Glutamatergic neuron (in vitro differentiated cells): ENCODE measurements around the gene OR2J2. TPM values are rescaled to one million over a fixed set of nuclear protein-coding genes. Genes with fewer than 3 reads are reported as not detected.
"Not testable (repeated sequence)": the region's sequence is repeated elsewhere in the genome, so short reads cannot be mapped to it uniquely, and the experiment has no call there.

ENCODE experiments used
- DNase-seq: peaks from one replicate; pipeline ENCODE4 v3.0.0; 2022
- H3K27ac Mint-ChIP-seq: one replicate; pipeline ENCODE4 v1.8.0; 2020; ENCODE audit warnings: mild to moderate bottlenecking, mixed read lengths, inconsistent platforms; ENCODE audit not compliant: unreplicated experiment
- H3K27me3 Mint-ChIP-seq: one replicate; pipeline ENCODE4 v1.8.0; 2020; ENCODE audit warnings: mild to moderate bottlenecking, moderate library complexity, mixed read lengths, inconsistent platforms; ENCODE audit not compliant: unreplicated experiment
- H3K36me3 Mint-ChIP-seq: one replicate; pipeline ENCODE4 v1.8.0; 2020; ENCODE audit warnings: mild to moderate bottlenecking, mixed read lengths, inconsistent platforms; ENCODE audit not compliant: unreplicated experiment
- H3K4me1 Mint-ChIP-seq: one replicate; pipeline ENCODE4 v1.8.0; 2020; ENCODE audit warnings: mild to moderate bottlenecking, low read depth, mixed read lengths, inconsistent platforms; ENCODE audit not compliant: unreplicated experiment
- H3K4me3 Mint-ChIP-seq: one replicate; pipeline ENCODE4 v1.8.0; 2020; ENCODE audit warnings: mild to moderate bottlenecking, mixed read lengths, inconsistent platforms; ENCODE audit not compliant: unreplicated experiment
- H3K9me3 Mint-ChIP-seq: one replicate; pipeline ENCODE4 v1.8.0; 2020; ENCODE audit warnings: mild to moderate bottlenecking, moderate library complexity, mixed read lengths, inconsistent platforms; ENCODE audit not compliant: unreplicated experiment
- CTCF ChIP-seq: fragments of 200-600 bp; sonication (generic); IDR thresholded peaks from one replicate; pipeline ENCODE4 v1.5.0; 2021; ENCODE audit not compliant: partially characterized antibody, unreplicated experiment
- long read RNA-seq: library from polyadenylated mRNA; unstranded; transcript quantifications from one replicate; pipeline ENCODE4 v2.0.0, GENCODE V29; 2020; ENCODE audit not compliant: unreplicated experiment
- total RNA-seq: library from RNA; stranded (reverse); fragmentation: NEBNext Ultra II Directional; extraction: Animal tissue kit (Norgen Biotek cat#: 25700); gene quantifications from one replicate; pipeline ENCODE4 v1.2.1, GENCODE V29; 2021; ENCODE audit not compliant: unreplicated experiment

Gene OR2J2
- not detected for total RNA-seq
- long read RNA-seq: 0 reads

- not testable (repeated sequence) for H3K36me3 Mint-ChIP-seq, DNase-seq, H3K9me3 Mint-ChIP-seq, H3K27me3 Mint-ChIP-seq, H3K4me1 Mint-ChIP-seq, H3K27ac Mint-ChIP-seq, H3K4me3 Mint-ChIP-seq
These were observed at the start of gene OR2J2 for GRCh38 chr6:29170607-29171006. OR2J2 (plus strand) TSS chr6:29170907; CDS start chr6:29173636, 2,729 bp downstream.

- Mint-ChIP-seq H3K4me3 (no peak overlapping the region), H3K4me1 (no peaks in the 10 kb centered on the region), H3K27ac (no peak overlapping the region), H3K36me3 (no peaks in the 10 kb centered on the region), H3K9me3 (no peaks in the 10 kb centered on the region), H3K27me3 (no peaks in the 10 kb centered on the region)
- TF ChIP-seq CTCF: no peak
- DNase-seq: no peak
These were observed 41.2 kb upstream of the OR2J2 start for GRCh38 chr6:29129326-29130012.

GRCh38 chr6:29130644-29131043 is 40.1 kb upstream of the OR2J2 start:
- Mint-ChIP-seq H3K27me3 (no peaks in the 10 kb centered on the region), H3K4me1 (no peaks in the 10 kb centered on the region), H3K9me3 (no peaks in the 10 kb centered on the region), H3K4me3 (no peak overlapping the region), H3K36me3 (no peaks in the 10 kb centered on the region), H3K27ac (no peak overlapping the region)
- DNase-seq: no peak
- no peak for TF ChIP-seq CTCF

GRCh38 chr6:29131691-29132090 is 39.0 kb upstream of the OR2J2 start:
- Mint-ChIP-seq H3K36me3 (no peaks in the 10 kb centered on the region), H3K4me1 (no peaks in the 10 kb centered on the region), H3K4me3 (no peak overlapping the region), H3K27ac (no peak overlapping the region), H3K27me3 (no peaks in the 10 kb centered on the region), H3K9me3 (no peaks in the 10 kb centered on the region)
- TF ChIP-seq CTCF: no peak
- no peak for DNase-seq

GRCh38 chr6:29137724-29138123 is 33.0 kb upstream of the OR2J2 start:
- DNase-seq: no peak
- Mint-ChIP-seq H3K27ac (no peak overlapping the region), H3K27me3 (no peaks in the 10 kb centered on the region), H3K36me3 (no peaks in the 10 kb centered on the region), H3K9me3 (no peaks in the 10 kb centered on the region), H3K4me1 (no peaks in the 10 kb centered on the region), H3K4me3 (no peak overlapping the region)
- TF ChIP-seq CTCF: no peak
